ENCODE results near the gene MPP3. TPM values are rescaled to one million over a fixed set of nuclear protein-coding genes. Genes with fewer than 3 reads are reported as not detected.

MPP3 gene
- total and polyA plus RNA-seq, 2 donors, result 0.61 to 1.5 TPM

GRCh38 chr17:43817826-43818225 lies 15.1 kb downstream of the MPP3 start:
- DNase-seq (ENCODE audit: low read depth in 6 of 9, low spot score in 9 of 9), result no peak
- Histone ChIP-seq H3K4me1 (ENCODE audit: control insufficient read depth in 2 of 2, insufficient read depth in 2 of 2, low read length in 2 of 2) (no peaks in the 10 kb centered on the region), H3K27ac (ENCODE audit: low read depth in 1 of 2, low read length in 1 of 2) (no peak overlapping the region), H3K36me3 (ENCODE audit: control insufficient read depth in 2 of 2, insufficient read depth in 2 of 2, low read length in 1 of 2) (no peaks in the 10 kb centered on the region), H3K4me3 (ENCODE audit: low read length in 2 of 2) (no peak overlapping the region), H3K9me3 (ENCODE audit: control insufficient read depth in 2 of 2, insufficient read depth in 1 of 2, low read length in 1 of 2) (no peaks in the 10 kb centered on the region), H3K27me3 (ENCODE audit: control insufficient read depth in 2 of 2, insufficient read depth in 1 of 2, low read length in 1 of 2) (peaks cover 0 to 3% of the 10 kb centered on the region in 2 donors)
- WGBS, result 96% methylated on average over 9 of the region's 9 CpGs

GRCh38 chr17:43816336-43817320 lies 16.3 kb downstream of the MPP3 start:
- Histone ChIP-seq H3K9me3 (ENCODE audit: control insufficient read depth in 2 of 2, insufficient read depth in 1 of 2, low read length in 1 of 2) (no peaks in the 10 kb centered on the region), H3K27me3 (ENCODE audit: control insufficient read depth in 2 of 2, insufficient read depth in 1 of 2, low read length in 1 of 2) (peaks cover 0 to 3% of the 10 kb centered on the region in 2 donors), H3K36me3 (ENCODE audit: control insufficient read depth in 2 of 2, insufficient read depth in 2 of 2, low read length in 1 of 2) (no peaks in the 10 kb centered on the region), H3K4me3 (ENCODE audit: low read length in 2 of 2) (no peak overlapping the region), H3K27ac (ENCODE audit: low read depth in 1 of 2, low read length in 1 of 2) (no peak overlapping the region), H3K4me1 (ENCODE audit: control insufficient read depth in 2 of 2, insufficient read depth in 2 of 2, low read length in 2 of 2) (no peaks in the 10 kb centered on the region)
- 98% methylated on average over 24 of the region's 24 CpGs for WGBS
- no peak for DNase-seq (ENCODE audit: low read depth in 6 of 9, low spot score in 9 of 9)

- H3K27ac ChIP-seq (ENCODE audit: low read depth in 1 of 2, low read length in 1 of 2), result no peak overlapping the region
- DNase-seq (ENCODE audit: low read depth in 6 of 9, low spot score in 9 of 9), result no peak
- WGBS, result 76% methylated on average over 1 of the region's 1 CpG
- H3K4me1 ChIP-seq (ENCODE audit: control insufficient read depth in 2 of 2, insufficient read depth in 2 of 2, low read length in 2 of 2), result no peaks in the 10 kb centered on the region
- no peaks in the 10 kb centered on the region for H3K27me3 ChIP-seq (ENCODE audit: control insufficient read depth in 2 of 2, insufficient read depth in 1 of 2, low read length in 1 of 2)
- no peaks in the 10 kb centered on the region for H3K36me3 ChIP-seq (ENCODE audit: control insufficient read depth in 2 of 2, insufficient read depth in 2 of 2, low read length in 1 of 2)
- H3K4me3 ChIP-seq (ENCODE audit: low read length in 2 of 2), result no peak overlapping the region
- no peaks in the 10 kb centered on the region for H3K9me3 ChIP-seq (ENCODE audit: control insufficient read depth in 2 of 2, insufficient read depth in 1 of 2, low read length in 1 of 2)
Measured at GRCh38 chr17:43814714-43815113, 18.2 kb downstream of the MPP3 start.

GRCh38 chr17:43814026-43814425 lies 18.9 kb downstream of the MPP3 start:
- Histone ChIP-seq H3K4me1 (ENCODE audit: control insufficient read depth in 2 of 2, insufficient read depth in 2 of 2, low read length in 2 of 2) (no peaks in the 10 kb centered on the region), H3K36me3 (ENCODE audit: control insufficient read depth in 2 of 2, insufficient read depth in 2 of 2, low read length in 1 of 2) (no peaks in the 10 kb centered on the region), H3K9me3 (ENCODE audit: control insufficient read depth in 2 of 2, insufficient read depth in 1 of 2, low read length in 1 of 2) (no peaks in the 10 kb centered on the region), H3K27me3 (ENCODE audit: control insufficient read depth in 2 of 2, insufficient read depth in 1 of 2, low read length in 1 of 2) (no peaks in the 10 kb centered on the region), H3K4me3 (ENCODE audit: low read length in 2 of 2) (no peak overlapping the region), H3K27ac (ENCODE audit: low read depth in 1 of 2, low read length in 1 of 2) (no peak overlapping the region)
- 88% methylated on average over 12 of the region's 12 CpGs for WGBS
- DNase-seq (ENCODE audit: low read depth in 6 of 9, low spot score in 9 of 9), result no peak

- Histone ChIP-seq H3K27ac (ENCODE audit: low read depth in 1 of 2, low read length in 1 of 2) (no peak overlapping the region), H3K9me3 (ENCODE audit: control insufficient read depth in 2 of 2, insufficient read depth in 1 of 2, low read length in 1 of 2) (no peaks in the 10 kb centered on the region), H3K4me3 (ENCODE audit: low read length in 2 of 2) (no peak overlapping the region), H3K4me1 (ENCODE audit: control insufficient read depth in 2 of 2, insufficient read depth in 2 of 2, low read length in 2 of 2) (no peaks in the 10 kb centered on the region), H3K36me3 (ENCODE audit: control insufficient read depth in 2 of 2, insufficient read depth in 2 of 2, low read length in 1 of 2) (no peaks in the 10 kb centered on the region), H3K27me3 (ENCODE audit: control insufficient read depth in 2 of 2, insufficient read depth in 1 of 2, low read length in 1 of 2) (no peaks in the 10 kb centered on the region)
- no peak for DNase-seq (ENCODE audit: low read depth in 6 of 9, low spot score in 9 of 9)
- WGBS, result 89% methylated on average over 3 of the region's 3 CpGs
Measured at GRCh38 chr17:43813386-43813785, 19.6 kb downstream of the MPP3 start.

GRCh38 chr17:43812396-43813265 lies 20.3 kb downstream of the MPP3 start:
- H3K9me3 ChIP-seq (ENCODE audit: control insufficient read depth in 2 of 2, insufficient read depth in 1 of 2, low read length in 1 of 2), result no peaks in the 10 kb centered on the region
- H3K27ac ChIP-seq (ENCODE audit: low read depth in 1 of 2, low read length in 1 of 2), result no peak overlapping the region
- H3K4me3 ChIP-seq (ENCODE audit: low read length in 2 of 2), result no peak overlapping the region
- no peaks in the 10 kb centered on the region for H3K4me1 ChIP-seq (ENCODE audit: control insufficient read depth in 2 of 2, insufficient read depth in 2 of 2, low read length in 2 of 2)
- no peaks in the 10 kb centered on the region for H3K36me3 ChIP-seq (ENCODE audit: control insufficient read depth in 2 of 2, insufficient read depth in 2 of 2, low read length in 1 of 2)
- no peaks in the 10 kb centered on the region for H3K27me3 ChIP-seq (ENCODE audit: control insufficient read depth in 2 of 2, insufficient read depth in 1 of 2, low read length in 1 of 2)
- WGBS, result 95% methylated on average over 10 of the region's 10 CpGs
- no peak for DNase-seq (ENCODE audit: low read depth in 6 of 9, low spot score in 9 of 9)

- Histone ChIP-seq H3K36me3 (ENCODE audit: control insufficient read depth in 2 of 2, insufficient read depth in 2 of 2, low read length in 1 of 2) (no peaks in the 10 kb centered on the region), H3K9me3 (ENCODE audit: control insufficient read depth in 2 of 2, insufficient read depth in 1 of 2, low read length in 1 of 2) (no peaks in the 10 kb centered on the region), H3K27me3 (ENCODE audit: control insufficient read depth in 2 of 2, insufficient read depth in 1 of 2, low read length in 1 of 2) (no peaks in the 10 kb centered on the region), H3K4me3 (ENCODE audit: low read length in 2 of 2) (no peak overlapping the region), H3K4me1 (ENCODE audit: control insufficient read depth in 2 of 2, insufficient read depth in 2 of 2, low read length in 2 of 2) (no peaks in the 10 kb centered on the region), H3K27ac (ENCODE audit: low read depth in 1 of 2, low read length in 1 of 2) (no peak overlapping the region)
- WGBS, result 96% methylated on average over 5 of the region's 5 CpGs
- no peak for DNase-seq (ENCODE audit: low read depth in 6 of 9, low spot score in 9 of 9)
Measured at GRCh38 chr17:43810823-43811222, 22.1 kb downstream of the MPP3 start.

GRCh38 chr17:43810226-43810715 lies 22.7 kb downstream of the MPP3 start:
- DNase-seq (ENCODE audit: low read depth in 6 of 9, low spot score in 9 of 9), result no peak
- Histone ChIP-seq H3K27me3 (ENCODE audit: control insufficient read depth in 2 of 2, insufficient read depth in 1 of 2, low read length in 1 of 2) (no peaks in the 10 kb centered on the region), H3K4me3 (ENCODE audit: low read length in 2 of 2) (no peak overlapping the region), H3K36me3 (ENCODE audit: control insufficient read depth in 2 of 2, insufficient read depth in 2 of 2, low read length in 1 of 2) (no peaks in the 10 kb centered on the region), H3K27ac (ENCODE audit: low read depth in 1 of 2, low read length in 1 of 2) (no peak overlapping the region), H3K9me3 (ENCODE audit: control insufficient read depth in 2 of 2, insufficient read depth in 1 of 2, low read length in 1 of 2) (no peaks in the 10 kb centered on the region), H3K4me1 (ENCODE audit: control insufficient read depth in 2 of 2, insufficient read depth in 2 of 2, low read length in 2 of 2) (no peaks in the 10 kb centered on the region)
- WGBS, result 84% methylated on average over 4 of the region's 4 CpGs

GRCh38 chr17:43809121-43809520 lies 23.8 kb downstream of the MPP3 start:
- 96% methylated on average over 5 of the region's 5 CpGs for WGBS
- Histone ChIP-seq H3K27me3 (ENCODE audit: control insufficient read depth in 2 of 2, insufficient read depth in 1 of 2, low read length in 1 of 2) (no peaks in the 10 kb centered on the region), H3K4me3 (ENCODE audit: low read length in 2 of 2) (no peak overlapping the region), H3K27ac (ENCODE audit: low read depth in 1 of 2, low read length in 1 of 2) (no peak overlapping the region), H3K4me1 (ENCODE audit: control insufficient read depth in 2 of 2, insufficient read depth in 2 of 2, low read length in 2 of 2) (no peaks in the 10 kb centered on the region), H3K36me3 (ENCODE audit: control insufficient read depth in 2 of 2, insufficient read depth in 2 of 2, low read length in 1 of 2) (no peaks in the 10 kb centered on the region), H3K9me3 (ENCODE audit: control insufficient read depth in 2 of 2, insufficient read depth in 1 of 2, low read length in 1 of 2) (no peaks in the 10 kb centered on the region)
- no peak for DNase-seq (ENCODE audit: low read depth in 6 of 9, low spot score in 9 of 9)
